ENCODE results near the gene BMP4. TPM values are rescaled to one million over a fixed set of nuclear protein-coding genes. Genes with fewer than 3 reads are reported as not detected.

BMP4 gene
- total RNA-seq, 1 donor, result 7.6 TPM

DNA sequence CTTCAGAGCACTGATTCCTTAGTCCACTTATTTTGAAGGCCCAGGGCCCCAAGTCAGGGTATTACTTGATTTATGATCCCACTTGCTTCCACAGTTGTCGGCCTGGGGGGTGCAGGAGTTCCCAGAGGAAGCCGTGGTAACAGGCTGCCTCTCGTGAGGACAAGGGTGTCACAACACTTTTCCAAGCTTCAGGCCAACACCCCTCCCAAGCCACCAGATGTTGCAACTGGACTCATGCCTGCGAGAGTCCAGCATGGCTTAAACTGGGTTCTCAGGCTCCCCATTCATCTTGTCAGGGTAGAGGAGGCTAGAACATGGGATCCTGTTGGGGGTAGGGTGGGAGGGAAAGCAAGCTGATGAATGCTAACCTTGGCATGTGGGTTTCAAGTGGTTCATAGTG lies 56.1 kb downstream of the BMP4 start:
- H2AFZ ChIP-seq (ENCODE audit: low read length), result no peak overlapping the region
- TF ChIP-seq, protein P1, sequence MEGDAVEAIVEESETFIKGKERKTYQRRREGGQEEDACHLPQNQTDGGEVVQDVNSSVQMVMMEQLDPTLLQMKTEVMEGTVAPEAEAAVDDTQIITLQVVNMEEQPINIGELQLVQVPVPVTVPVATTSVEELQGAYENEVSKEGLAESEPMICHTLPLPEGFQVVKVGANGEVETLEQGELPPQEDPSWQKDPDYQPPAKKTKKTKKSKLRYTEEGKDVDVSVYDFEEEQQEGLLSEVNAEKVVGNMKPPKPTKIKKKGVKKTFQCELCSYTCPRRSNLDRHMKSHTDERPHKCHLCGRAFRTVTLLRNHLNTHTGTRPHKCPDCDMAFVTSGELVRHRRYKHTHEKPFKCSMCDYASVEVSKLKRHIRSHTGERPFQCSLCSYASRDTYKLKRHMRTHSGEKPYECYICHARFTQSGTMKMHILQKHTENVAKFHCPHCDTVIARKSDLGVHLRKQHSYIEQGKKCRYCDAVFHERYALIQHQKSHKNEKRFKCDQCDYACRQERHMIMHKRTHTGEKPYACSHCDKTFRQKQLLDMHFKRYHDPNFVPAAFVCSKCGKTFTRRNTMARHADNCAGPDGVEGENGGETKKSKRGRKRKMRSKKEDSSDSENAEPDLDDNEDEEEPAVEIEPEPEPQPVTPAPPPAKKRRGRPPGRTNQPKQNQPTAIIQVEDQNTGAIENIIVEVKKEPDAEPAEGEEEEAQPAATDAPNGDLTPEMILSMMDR (IDR thresholded peaks at IDR 0.05; ENCODE audit: extremely low read depth, low read depth, low read length), result no peak

More for the DNA sequence above, 56.1 kb downstream of the BMP4 start:
- H4K20me1 ChIP-seq (ENCODE audit: insufficient read depth, low read length), result no peaks in the 10 kb centered on the region
- H3K4me3 ChIP-seq (ENCODE audit: insufficient read depth, low read length), result no peak overlapping the region
- H3K4me1 ChIP-seq (ENCODE audit: insufficient read depth, low read length), result no peaks in the 10 kb centered on the region
- H3K9me3 ChIP-seq (ENCODE audit: low read depth, low read length), result no peaks in the 10 kb centered on the region
- DNase-seq (ENCODE audit: insufficient read length, low spot score, missing footprints), result no peak
- no peaks in the 10 kb centered on the region for H3K36me3 ChIP-seq (ENCODE audit: insufficient read depth, low read length)
- H3K79me2 ChIP-seq (ENCODE audit: insufficient read depth, low read length), result no peaks in the 10 kb centered on the region
- no peaks in the 10 kb centered on the region for H3K27me3 ChIP-seq (ENCODE audit: insufficient read depth, low read length)
- no peak overlapping the region for H3K4me2 ChIP-seq (ENCODE audit: insufficient read depth, low read length)
- no peak overlapping the region for H3K27ac ChIP-seq (ENCODE audit: low read depth, low read length)

Small RNAs within 50 kb of the gene (small RNA-seq; reads per million reads assigned to genes)
- 0.22 reads per million for gene MIR5580
